ENCODE measurements around the gene CLN6. TPM values are rescaled to one million over a fixed set of nuclear protein-coding genes. Genes with fewer than 3 reads are reported as not detected.
"Not testable (repeated sequence)": the region's sequence is repeated elsewhere in the genome, so short reads cannot be mapped to it uniquely, and the experiment has no call there.

Gene CLN6
- total RNA-seq, 4 donors from 2014 or later: 1.8 to 34.0 (median 13.1) TPM

DNA sequence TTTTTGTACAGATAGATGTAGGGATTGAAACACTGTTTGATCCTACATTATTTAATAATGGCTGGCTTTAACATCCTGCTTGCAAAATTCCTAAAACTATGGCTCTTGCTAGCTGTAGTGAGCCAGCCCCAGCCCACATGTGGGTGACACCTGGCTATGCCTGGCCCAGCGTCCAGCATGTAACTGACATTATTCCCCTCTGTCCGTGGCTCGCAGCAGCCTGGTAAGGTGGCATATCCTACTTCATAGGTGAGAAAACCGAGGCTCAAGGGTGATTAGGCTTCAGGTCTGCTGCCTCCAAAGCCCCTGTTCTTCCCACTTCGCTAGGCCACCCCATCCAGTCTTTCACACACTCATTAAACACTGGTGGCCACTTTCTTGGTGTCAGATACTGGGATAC, 26.0 kb downstream of the CLN6 start:
- no peak overlapping the region for H3K4me3 ChIP-seq

DNA sequence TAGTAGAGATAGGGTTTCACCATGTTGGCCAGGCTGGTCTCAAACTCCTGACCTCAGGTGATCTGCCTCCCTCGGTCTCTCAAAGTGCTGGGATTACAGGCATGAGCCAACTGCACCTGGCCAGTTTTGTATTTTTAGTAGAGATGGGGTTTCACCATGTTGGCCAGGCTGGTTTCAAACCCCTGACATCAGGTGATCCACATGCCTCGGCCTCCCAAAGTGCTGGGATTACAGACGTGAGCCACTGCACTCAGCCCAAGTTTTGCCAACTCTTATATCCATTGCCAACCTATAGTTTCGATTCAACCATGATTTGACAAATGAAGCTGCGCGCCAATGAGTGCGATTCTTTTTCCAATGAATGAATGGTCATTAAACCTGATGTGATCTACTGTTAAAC, 26.5 kb downstream of the CLN6 start:
- intact Hi-C loops (cut with DNase I; ENCODE audit: low total_unique reads): not testable (repeated sequence)

More for the DNA sequence above, 26.0 kb downstream of the CLN6 start:
- TF ChIP-seq, protein P1, sequence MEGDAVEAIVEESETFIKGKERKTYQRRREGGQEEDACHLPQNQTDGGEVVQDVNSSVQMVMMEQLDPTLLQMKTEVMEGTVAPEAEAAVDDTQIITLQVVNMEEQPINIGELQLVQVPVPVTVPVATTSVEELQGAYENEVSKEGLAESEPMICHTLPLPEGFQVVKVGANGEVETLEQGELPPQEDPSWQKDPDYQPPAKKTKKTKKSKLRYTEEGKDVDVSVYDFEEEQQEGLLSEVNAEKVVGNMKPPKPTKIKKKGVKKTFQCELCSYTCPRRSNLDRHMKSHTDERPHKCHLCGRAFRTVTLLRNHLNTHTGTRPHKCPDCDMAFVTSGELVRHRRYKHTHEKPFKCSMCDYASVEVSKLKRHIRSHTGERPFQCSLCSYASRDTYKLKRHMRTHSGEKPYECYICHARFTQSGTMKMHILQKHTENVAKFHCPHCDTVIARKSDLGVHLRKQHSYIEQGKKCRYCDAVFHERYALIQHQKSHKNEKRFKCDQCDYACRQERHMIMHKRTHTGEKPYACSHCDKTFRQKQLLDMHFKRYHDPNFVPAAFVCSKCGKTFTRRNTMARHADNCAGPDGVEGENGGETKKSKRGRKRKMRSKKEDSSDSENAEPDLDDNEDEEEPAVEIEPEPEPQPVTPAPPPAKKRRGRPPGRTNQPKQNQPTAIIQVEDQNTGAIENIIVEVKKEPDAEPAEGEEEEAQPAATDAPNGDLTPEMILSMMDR (IDR thresholded peaks at IDR 0.05): no peak
- TF ChIP-seq POLR2A (IDR thresholded peaks at IDR 0.05): no peak
- Histone ChIP-seq H3K36me3 (no peaks in the 10 kb centered on the region), H3K9me3 (no peaks in the 10 kb centered on the region), H3K4me1 (peaks cover 0 to 10% of the 10 kb centered on the region in 2 donors), H3K27ac (no peak overlapping the region), H3K27me3 (no peaks in the 10 kb centered on the region)
- DNase-seq: no peak
- intact Hi-C loops (cut with DNase I; ENCODE audit: low total_unique reads): no loop called here

DNA sequence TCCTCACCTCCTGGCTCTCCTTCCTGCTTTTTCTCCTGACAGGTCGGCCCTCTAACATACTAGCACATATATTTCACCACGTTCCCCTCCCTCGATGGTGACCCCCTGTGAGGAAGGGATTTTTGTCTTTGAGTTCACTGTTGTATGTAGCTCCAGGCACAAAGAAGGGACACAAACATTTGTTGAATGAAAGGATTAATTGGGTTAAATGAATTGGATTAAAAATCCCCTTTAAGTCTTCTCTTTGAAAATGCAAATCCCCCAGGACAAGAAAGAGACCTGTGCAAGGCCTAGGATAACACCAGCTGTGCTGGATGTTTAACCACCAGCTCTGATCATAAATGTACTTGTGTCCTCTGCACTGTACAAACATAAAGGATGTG, 27.7 kb downstream of the CLN6 start:
- no peaks in the 10 kb centered on the region for H3K9me3 ChIP-seq
- H3K27ac ChIP-seq: no peak overlapping the region
- H3K4me3 ChIP-seq: no peak overlapping the region
- H3K36me3 ChIP-seq: no peaks in the 10 kb centered on the region
- intact Hi-C loops (cut with DNase I; ENCODE audit: low total_unique reads): no loop called here
- DNase-seq: no peak
- TF ChIP-seq POLR2A (IDR thresholded peaks at IDR 0.05): no peak
- TF ChIP-seq, protein P1 (IDR thresholded peaks at IDR 0.05): no peak
- no peaks in the 10 kb centered on the region for H3K27me3 ChIP-seq
- H3K4me1 ChIP-seq: peaks cover 0 to 10% of the 10 kb centered on the region in 2 donors

More for the DNA sequence above, 26.5 kb downstream of the CLN6 start:
- not testable (repeated sequence) for H3K36me3 ChIP-seq, H3K27ac ChIP-seq, H3K9me3 ChIP-seq, H3K27me3 ChIP-seq, DNase-seq, H3K4me3 ChIP-seq
- peaks cover 0 to 10% of the 10 kb centered on the region in 2 donors for H3K4me1 ChIP-seq

DNA sequence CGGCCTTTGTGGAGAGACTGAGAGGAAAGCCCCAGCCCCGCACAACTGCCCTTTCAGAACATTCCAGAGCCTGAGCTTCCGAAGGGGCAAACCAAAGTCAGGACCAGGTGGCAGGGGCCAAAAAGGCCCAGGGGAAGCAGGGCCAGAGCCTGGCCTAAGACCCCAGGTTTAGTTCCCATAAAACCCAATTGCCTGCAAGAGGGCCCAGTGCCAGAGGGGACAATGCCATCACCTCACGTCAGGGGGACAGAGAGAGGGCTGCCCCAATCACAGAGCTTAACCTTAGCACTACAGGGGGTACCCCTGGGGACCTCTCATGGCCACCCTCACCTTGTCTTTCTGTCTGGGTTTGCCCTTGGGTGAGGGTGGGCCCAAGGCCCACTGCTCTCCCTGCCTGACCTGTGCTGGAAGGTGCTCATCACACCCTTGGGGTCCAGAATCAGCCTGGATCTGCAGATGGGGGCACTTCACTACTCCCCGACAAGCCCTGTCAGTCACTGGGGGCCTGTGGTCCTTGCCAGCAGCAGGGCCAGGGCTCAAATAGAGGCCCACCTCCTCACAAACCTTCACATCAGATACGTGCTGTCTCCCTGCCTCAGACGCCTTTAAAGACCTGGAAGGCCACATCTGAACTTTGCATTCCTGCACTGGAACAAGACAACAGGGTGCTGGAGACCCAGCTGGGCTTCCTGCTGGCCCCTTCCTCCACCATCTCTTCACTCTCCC, 28.2 kb downstream of the CLN6 start:
- Histone ChIP-seq H3K27me3 (no peaks in the 10 kb centered on the region), H3K4me1 (peaks cover 0 to 10% of the 10 kb centered on the region in 2 donors), H3K36me3 (no peaks in the 10 kb centered on the region), H3K4me3 (no peak overlapping the region), H3K9me3 (no peaks in the 10 kb centered on the region), H3K27ac (no peak overlapping the region)
- TF ChIP-seq, protein P1 (IDR thresholded peaks at IDR 0.05): no peak
- TF ChIP-seq POLR2A (IDR thresholded peaks at IDR 0.05): no peak
- intact Hi-C loops (cut with DNase I; ENCODE audit: low total_unique reads): no loop called here
- no peak for DNase-seq

DNA sequence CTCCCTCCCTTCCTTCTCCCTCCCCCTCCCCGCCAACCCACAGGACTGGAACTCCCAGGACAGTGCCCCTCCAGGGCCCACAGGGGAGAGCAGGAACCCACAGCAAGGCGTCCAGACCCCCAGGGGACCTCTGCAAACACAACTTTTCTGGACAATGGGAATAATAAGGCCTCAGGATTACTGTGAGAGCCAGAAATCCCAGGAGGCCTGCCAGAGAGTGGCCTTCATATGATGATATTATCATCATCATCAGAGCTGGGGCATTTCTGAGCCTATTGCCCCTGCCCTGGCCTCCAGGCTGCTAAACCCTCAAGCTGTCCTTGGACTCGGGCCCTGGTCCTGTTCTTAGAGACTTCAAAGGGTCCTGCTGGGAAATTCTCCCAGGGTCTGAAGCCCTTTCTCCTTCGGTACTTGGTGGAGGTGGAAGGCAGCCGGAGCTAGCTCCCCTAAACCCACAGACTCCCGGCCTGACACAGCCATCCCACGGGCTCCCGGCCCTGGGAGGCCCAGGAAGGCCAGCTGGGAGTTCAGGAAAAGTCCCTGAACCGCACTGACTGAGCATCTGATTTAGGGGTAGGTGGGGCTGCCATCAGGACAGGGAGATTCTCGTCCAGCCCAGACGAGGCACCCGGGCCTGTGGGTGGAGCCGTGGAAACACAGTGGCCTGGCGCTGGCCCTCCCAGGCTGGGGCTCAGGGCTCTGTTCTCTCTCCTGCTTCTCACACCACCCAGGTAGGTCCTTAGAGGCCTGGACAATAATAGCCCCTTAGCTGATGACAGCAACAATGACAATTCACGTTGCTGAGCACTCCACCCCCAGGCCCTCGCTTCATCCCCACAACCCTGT, 29.3 kb downstream of the CLN6 start:
- H3K9me3 ChIP-seq: no peaks in the 10 kb centered on the region
- no peak overlapping the region for H3K27ac ChIP-seq
- intact Hi-C loops (cut with DNase I; ENCODE audit: low total_unique reads): no loop called here
- TF ChIP-seq, protein P1 (IDR thresholded peaks at IDR 0.05): no peak
- TF ChIP-seq POLR2A (IDR thresholded peaks at IDR 0.05): no peak
- H3K4me1 ChIP-seq: peaks cover 0 to 6% of the 10 kb centered on the region in 2 donors
- H3K27me3 ChIP-seq: no peaks in the 10 kb centered on the region
- H3K36me3 ChIP-seq: no peaks in the 10 kb centered on the region
- H3K4me3 ChIP-seq: no peak overlapping the region
- DNase-seq: no peak
